Peyer's patch (tissue), 4 donors: Measurements from ENCODE around the gene TACC2.

Experiments
- POLR2A ChIP-seq, 2 donors: fragments of 450-650 bp; IDR thresholded peaks; one replicate each; pipeline ENCODE4 v1.5.1; 2017; ENCODE audit warnings: antibody characterized with exemption in 2 of 2, mild to moderate bottlenecking in 2 of 2, moderate library complexity in 2 of 2
- TF ChIP-seq, protein P1 (sequence below), 6 experiments: fragments of 450-650 bp in 4 of 6; fragments of 200-600 bp in 2 of 6; sonication (generic) in 1 of 6; IDR thresholded peaks; one replicate each; pipeline ENCODE4 v1.5.1; 2017 to 2019; ENCODE audit warnings: antibody characterized with exemption in 6 of 6, mild to moderate bottlenecking in 3 of 6, moderate library complexity in 1 of 6

DNA sequence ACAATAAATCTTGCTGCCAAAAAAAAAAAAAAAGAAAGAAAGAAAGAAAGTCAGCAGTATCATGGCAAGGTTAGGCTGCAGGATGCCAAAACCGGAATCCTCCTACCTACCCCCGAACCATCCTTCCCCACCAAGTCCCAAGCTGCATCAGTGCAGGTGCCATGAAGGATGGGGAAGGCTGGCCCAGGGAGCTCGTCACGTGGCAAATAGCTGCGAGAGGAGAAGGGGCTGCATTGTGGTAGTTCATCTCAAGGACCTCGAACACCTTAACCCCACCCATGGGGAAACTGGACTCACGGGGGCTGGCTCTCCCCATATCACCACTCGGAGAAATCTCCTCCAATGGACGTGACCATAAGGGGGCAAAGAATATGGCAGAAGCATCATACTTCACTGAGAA, 86.2 kb downstream of the TACC2 start:
- TF ChIP-seq, protein P1, sequence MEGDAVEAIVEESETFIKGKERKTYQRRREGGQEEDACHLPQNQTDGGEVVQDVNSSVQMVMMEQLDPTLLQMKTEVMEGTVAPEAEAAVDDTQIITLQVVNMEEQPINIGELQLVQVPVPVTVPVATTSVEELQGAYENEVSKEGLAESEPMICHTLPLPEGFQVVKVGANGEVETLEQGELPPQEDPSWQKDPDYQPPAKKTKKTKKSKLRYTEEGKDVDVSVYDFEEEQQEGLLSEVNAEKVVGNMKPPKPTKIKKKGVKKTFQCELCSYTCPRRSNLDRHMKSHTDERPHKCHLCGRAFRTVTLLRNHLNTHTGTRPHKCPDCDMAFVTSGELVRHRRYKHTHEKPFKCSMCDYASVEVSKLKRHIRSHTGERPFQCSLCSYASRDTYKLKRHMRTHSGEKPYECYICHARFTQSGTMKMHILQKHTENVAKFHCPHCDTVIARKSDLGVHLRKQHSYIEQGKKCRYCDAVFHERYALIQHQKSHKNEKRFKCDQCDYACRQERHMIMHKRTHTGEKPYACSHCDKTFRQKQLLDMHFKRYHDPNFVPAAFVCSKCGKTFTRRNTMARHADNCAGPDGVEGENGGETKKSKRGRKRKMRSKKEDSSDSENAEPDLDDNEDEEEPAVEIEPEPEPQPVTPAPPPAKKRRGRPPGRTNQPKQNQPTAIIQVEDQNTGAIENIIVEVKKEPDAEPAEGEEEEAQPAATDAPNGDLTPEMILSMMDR (IDR thresholded peaks at IDR 0.05): no peak
- TF ChIP-seq POLR2A (IDR thresholded peaks at IDR 0.05): no peak
